ENCODE measurements around the gene SPINK8.

SPINK8 gene

GRCh38 chr3:48352546-48352945, 19.1 kb upstream of the SPINK8 start:
- no peak for DNase-seq (ENCODE audit: extremely low read depth, insufficient read length)
- Histone ChIP-seq H3K4me3 (replicated peaks; ENCODE audit: low read depth, low read length) (no peak overlapping the region), H3K27me3 (replicated peaks; ENCODE audit: control insufficient read depth, insufficient read depth, low read length) (no peaks in the 10 kb centered on the region; the same call in 1 of the 2 replicates), H3K36me3 (ENCODE audit: control insufficient read depth, insufficient read depth, low read length) (no peaks in the 10 kb centered on the region)
- no peak for TF ChIP-seq CTCF (IDR thresholded peaks at IDR 0.05; ENCODE audit: insufficient read depth, low read length, poor library complexity, severe bottlenecking)

- TF ChIP-seq CTCF (IDR thresholded peaks at IDR 0.05; ENCODE audit: insufficient read depth, low read length, poor library complexity, severe bottlenecking) = no peak
- no peaks in the 10 kb centered on the region for H3K36me3 ChIP-seq (ENCODE audit: control insufficient read depth, insufficient read depth, low read length)
- no peak overlapping the region for H3K4me3 ChIP-seq (replicated peaks; ENCODE audit: low read depth, low read length)
- DNase-seq (ENCODE audit: extremely low read depth, insufficient read length) = no peak
- H3K27me3 ChIP-seq (replicated peaks; ENCODE audit: control insufficient read depth, insufficient read depth, low read length) = no peaks in the 10 kb centered on the region
These were observed 14.0 kb upstream of the SPINK8 start for GRCh38 chr3:48347500-48347899.

- Histone ChIP-seq H3K27me3 (replicated peaks; ENCODE audit: control insufficient read depth, insufficient read depth, low read length) (no peaks in the 10 kb centered on the region), H3K4me3 (replicated peaks; ENCODE audit: low read depth, low read length) (no peak overlapping the region), H3K36me3 (ENCODE audit: control insufficient read depth, insufficient read depth, low read length) (no peaks in the 10 kb centered on the region)
- no peak for DNase-seq (ENCODE audit: extremely low read depth, insufficient read length)
- TF ChIP-seq CTCF (IDR thresholded peaks at IDR 0.05; ENCODE audit: insufficient read depth, low read length, poor library complexity, severe bottlenecking) = no peak
These were observed 12.6 kb upstream of the SPINK8 start for GRCh38 chr3:48345946-48346572.

GRCh38 chr3:48344867-48345507, 11.5 kb upstream of the SPINK8 start:
- H3K27me3 ChIP-seq (replicated peaks; ENCODE audit: control insufficient read depth, insufficient read depth, low read length) = no peaks in the 10 kb centered on the region
- H3K36me3 ChIP-seq (ENCODE audit: control insufficient read depth, insufficient read depth, low read length) = no peaks in the 10 kb centered on the region
- no peak for TF ChIP-seq CTCF (IDR thresholded peaks at IDR 0.05; ENCODE audit: insufficient read depth, low read length, poor library complexity, severe bottlenecking)
- DNase-seq (ENCODE audit: extremely low read depth, insufficient read length) = no peak
- H3K4me3 ChIP-seq (replicated peaks; ENCODE audit: low read depth, low read length) = no peak overlapping the region

- DNase-seq (ENCODE audit: extremely low read depth, insufficient read length) = no peak
- Histone ChIP-seq H3K36me3 (ENCODE audit: control insufficient read depth, insufficient read depth, low read length) (no peaks in the 10 kb centered on the region), H3K27me3 (replicated peaks; ENCODE audit: control insufficient read depth, insufficient read depth, low read length) (no peaks in the 10 kb centered on the region), H3K4me3 (replicated peaks; ENCODE audit: low read depth, low read length) (no peak overlapping the region)
- TF ChIP-seq CTCF (IDR thresholded peaks at IDR 0.05; ENCODE audit: insufficient read depth, low read length, poor library complexity, severe bottlenecking) = no peak
These were observed 10.0 kb upstream of the SPINK8 start for GRCh38 chr3:48343432-48343831.
